HL-60 (cell line): ENCODE results near the gene SHF.

Experiments
- DNase-seq, 2 experiments: peaks; one replicate each; pipeline ENCODE4 v3.0.0-alpha.2; 2010 to 2020; ENCODE audit warnings: low read depth in 1 of 2, low spot score in 1 of 2
- H3K27ac ChIP-seq: fragments of 250-450 bp; sonication (Bioruptor Pico); replicated peaks from 2 replicates; pipeline ENCODE4 v1.5.1; 2020; ENCODE audit warnings: mild to moderate bottlenecking, moderate library complexity
- H3K27me3 ChIP-seq: fragments of 250-450 bp; sonication (Bioruptor Pico); 2 replicates; pipeline ENCODE4 v1.5.1; 2021; ENCODE audit warnings: mild to moderate bottlenecking, moderate library complexity; ENCODE audit not compliant: insufficient read depth, poor library complexity, severe bottlenecking
- H3K4me3 ChIP-seq: replicated peaks from 2 replicates; pipeline ENCODE4 v1.5.1; 2011; ENCODE audit warnings: mild to moderate bottlenecking, control low read depth, low read length; ENCODE audit not compliant: insufficient read depth
- CTCF ChIP-seq: IDR thresholded peaks from one replicate; pipeline ENCODE4 v1.5.1; 2011; ENCODE audit warnings: low read length, control low read depth, inconsistent platforms; ENCODE audit not compliant: insufficient read depth
- GABPA ChIP-seq: IDR thresholded peaks from 2 replicates; pipeline ENCODE4 v1.6.1; 2012; ENCODE audit warnings: low read depth
- POLR2AphosphoS5 ChIP-seq: IDR thresholded peaks from 2 replicates; pipeline ENCODE4 v1.6.1; 2012; ENCODE audit warnings: low read depth
- REST ChIP-seq: IDR thresholded peaks from 2 replicates; pipeline ENCODE4 v1.6.1; 2012; ENCODE audit warnings: low read depth; ENCODE audit not compliant: insufficient replicate concordance
- SPI1 ChIP-seq: IDR thresholded peaks from 2 replicates; pipeline ENCODE4 v1.6.1; 2012; ENCODE audit warnings: low read depth, mild to moderate bottlenecking, borderline replicate concordance

Gene SHF

GRCh38 chr15:45147606-45148005 lies 40.2 kb downstream of the SHF start:
- TF ChIP-seq REST (no peak), SPI1 (no peak), CTCF (no peak), POLR2AphosphoS5 (no peak), GABPA (no peak)

GRCh38 chr15:45146405-45146804 lies 41.4 kb downstream of the SHF start:
- Histone ChIP-seq H3K27me3 (no peaks in the 10 kb centered on the region), H3K4me3 (no peak overlapping the region), H3K27ac (no peak overlapping the region)
- no peak for TF ChIP-seq REST
- no peak for TF ChIP-seq CTCF
- TF ChIP-seq SPI1: no peak
- TF ChIP-seq GABPA: no peak
- peak in 1 of 2 experiments; percentile 58 for DNase-seq

More at GRCh38 chr15:45147606-45148005, 40.2 kb downstream of the SHF start:
- Histone ChIP-seq H3K27ac (no peak overlapping the region), H3K27me3 (no peaks in the 10 kb centered on the region), H3K4me3 (no peak overlapping the region)
- DNase-seq: no peak

GRCh38 chr15:45144775-45145174 lies 43.0 kb downstream of the SHF start:
- DNase-seq: no peak
- TF ChIP-seq REST (no peak), CTCF (no peak), POLR2AphosphoS5 (no peak), SPI1 (no peak), GABPA (no peak)
- no peak overlapping the region for H3K4me3 ChIP-seq
- H3K27me3 ChIP-seq: no peaks in the 10 kb centered on the region
- H3K27ac ChIP-seq: no peak overlapping the region
